Measurements from ENCODE around the gene RNF151. TPM values are rescaled to one million over a fixed set of nuclear protein-coding genes. Genes with fewer than 3 reads are reported as not detected.

Gene RNF151
- total RNA-seq, 1 donor from 2014 or later, result 0.24 TPM

DNA sequence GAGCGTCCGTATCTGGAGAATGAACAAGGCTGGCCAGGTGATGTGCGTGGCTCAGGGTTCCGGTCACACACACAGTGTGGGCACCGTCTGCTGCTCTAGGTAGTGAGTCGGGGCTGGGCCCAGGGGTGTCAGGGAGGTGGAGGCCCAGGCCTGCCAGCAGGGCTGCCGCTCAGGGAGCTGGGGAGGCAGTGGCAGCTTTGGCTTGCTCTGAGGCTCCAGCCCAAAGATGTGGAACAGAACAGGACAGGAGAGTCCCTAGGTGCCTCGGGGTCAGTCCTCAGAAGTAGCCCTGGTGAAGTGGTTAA lies 9.5 kb downstream of the RNF151 start:
- no peak for DNase-seq (ENCODE audit: low read depth)

- no peak for DNase-seq (ENCODE audit: low read depth)
Measured at GRCh38 chr16:1976951-1977874, 10.6 kb downstream of the RNF151 start.

GRCh38 chr16:1977875-1978268 lies 11.2 kb downstream of the RNF151 start:
- no peak for DNase-seq (ENCODE audit: low read depth)

DNA sequence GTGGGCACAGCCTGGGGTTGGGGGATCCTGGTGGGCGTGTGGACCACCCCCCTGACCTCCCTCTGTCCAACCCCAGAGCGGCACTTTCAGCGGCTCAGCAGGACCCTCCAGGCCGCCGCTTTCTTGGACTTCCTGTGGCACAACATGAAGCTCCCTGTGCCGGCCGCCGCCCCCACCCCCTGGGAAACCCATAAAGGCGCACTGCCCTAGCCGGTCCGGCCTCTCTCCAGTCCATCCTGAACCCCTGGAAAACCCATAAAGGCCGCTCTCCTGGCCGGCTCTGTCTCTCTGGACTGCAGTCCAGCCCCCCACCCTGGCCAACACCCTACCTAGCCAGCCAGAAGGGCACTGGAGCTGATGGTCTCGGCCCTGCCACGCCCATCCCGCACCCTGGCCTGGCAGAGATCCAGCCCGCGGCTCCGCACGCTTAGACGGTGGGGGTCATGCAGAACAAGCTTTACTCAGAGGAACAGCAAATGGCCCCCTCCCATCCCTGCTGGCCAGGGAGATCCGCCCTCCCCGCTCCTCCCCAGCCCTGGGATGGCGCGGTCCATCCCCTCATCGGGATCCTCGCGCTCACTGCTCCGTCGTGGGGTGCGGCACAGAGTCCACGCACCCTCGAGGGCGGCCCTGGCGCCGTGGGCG lies 11.9 kb downstream of the RNF151 start:
- DNase-seq (ENCODE audit: low read depth), result no peak

DNA sequence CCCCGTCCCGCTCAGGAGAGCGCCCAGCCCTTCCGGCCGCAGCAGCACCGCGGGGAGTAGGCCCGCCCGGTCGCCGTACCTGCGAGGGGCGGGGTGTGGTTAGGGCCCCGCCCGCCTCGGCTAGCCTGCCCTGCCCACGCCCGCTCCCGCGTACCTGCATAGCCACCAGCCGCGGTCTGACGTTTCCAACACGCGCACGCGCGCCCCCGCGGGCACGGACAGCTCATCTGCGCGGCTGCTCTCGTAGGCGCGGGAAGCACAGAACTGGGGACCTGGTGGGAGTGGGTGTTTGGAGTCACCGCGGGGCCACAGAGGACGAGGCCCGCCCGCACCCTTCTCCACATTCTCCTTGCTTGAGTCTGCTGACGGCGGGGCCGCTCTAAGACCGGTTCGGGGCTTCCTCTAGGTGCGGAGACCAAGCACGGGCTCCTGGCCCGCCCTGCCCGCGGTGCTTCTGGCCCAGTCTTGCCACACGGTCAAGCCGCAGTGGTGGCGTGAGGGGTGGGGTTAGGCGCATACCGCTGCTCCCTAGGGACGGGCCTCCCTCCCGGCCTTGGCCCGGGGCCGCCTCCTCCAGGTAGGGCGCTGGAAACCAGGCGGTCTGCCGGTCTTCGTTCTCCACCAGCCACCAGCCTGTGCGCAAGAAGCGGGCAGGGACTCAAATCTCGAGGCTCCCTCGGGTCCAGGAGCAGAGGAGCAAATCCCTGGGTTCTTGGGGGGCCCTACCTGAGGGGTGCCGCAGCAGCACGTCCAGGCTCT lies 12.8 kb downstream of the RNF151 start:
- DNase-seq (ENCODE audit: low read depth), result no peak

GRCh38 chr16:1980030-1980769 lies 13.5 kb downstream of the RNF151 start:
- DNase-seq (ENCODE audit: low read depth), result peak; percentile 79

GRCh38 chr16:1980770-1981087 lies 14.1 kb downstream of the RNF151 start:
- DNase-seq (ENCODE audit: low read depth), result no peak

GRCh38 chr16:1981398-1981836 lies 14.8 kb downstream of the RNF151 start, which contains the start of gene NOXO1:
TSS of gene NOXO1 (minus strand) at chr16:1981469. CDS start at chr16:1981179, 290 bp downstream.
- no peak for DNase-seq (ENCODE audit: low read depth)

DNA sequence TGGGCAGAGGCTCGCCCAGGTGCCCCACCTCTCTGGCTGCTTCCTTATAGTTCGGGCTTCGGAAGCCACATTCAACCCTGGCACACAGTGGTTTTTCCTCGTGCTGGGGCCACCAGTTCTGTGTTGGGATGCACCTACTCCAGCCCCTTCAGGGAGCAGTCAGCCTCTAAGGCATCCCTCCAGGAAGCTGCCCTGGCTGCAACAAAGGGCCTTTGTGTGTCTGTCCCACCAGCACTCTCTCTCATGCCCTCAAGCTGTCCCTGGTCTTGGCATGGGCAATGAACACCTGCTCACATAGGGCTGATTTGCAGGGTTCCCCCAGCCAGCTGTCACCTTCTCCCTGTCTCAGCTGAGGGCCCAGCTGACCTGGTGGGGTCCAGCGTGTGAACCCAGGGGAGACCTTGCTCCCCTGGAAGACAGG lies 15.4 kb downstream of the RNF151 start:
- DNase-seq (ENCODE audit: low read depth), result peak; percentile 94

DNA sequence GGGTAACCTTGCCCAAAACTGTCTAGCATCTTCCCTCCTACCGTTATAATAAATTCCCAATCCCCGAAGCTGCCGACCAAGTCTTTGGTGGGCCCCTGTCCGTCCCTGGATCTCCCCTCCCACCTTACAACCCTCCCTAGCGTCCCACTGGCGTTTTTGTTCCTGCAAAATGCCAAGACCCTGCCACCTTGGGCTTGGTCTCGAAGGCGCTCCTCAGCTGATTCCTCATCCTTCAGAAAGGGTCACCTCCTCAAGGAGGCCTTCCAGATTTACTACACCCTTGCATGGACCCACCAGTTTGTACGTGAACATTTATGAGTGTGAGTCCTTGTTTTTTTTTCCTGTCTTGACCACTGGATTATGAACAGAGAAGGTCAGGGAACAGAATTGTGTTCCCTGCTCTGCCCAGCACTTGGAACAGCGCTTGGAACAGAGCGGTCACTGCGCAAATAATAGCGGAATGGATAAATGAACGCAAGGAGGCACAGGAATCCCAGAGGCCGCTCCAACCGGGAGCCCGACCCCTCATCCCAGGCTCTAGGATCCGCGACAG lies 16.4 kb downstream of the RNF151 start:
- no peak for DNase-seq (ENCODE audit: low read depth)

DNA sequence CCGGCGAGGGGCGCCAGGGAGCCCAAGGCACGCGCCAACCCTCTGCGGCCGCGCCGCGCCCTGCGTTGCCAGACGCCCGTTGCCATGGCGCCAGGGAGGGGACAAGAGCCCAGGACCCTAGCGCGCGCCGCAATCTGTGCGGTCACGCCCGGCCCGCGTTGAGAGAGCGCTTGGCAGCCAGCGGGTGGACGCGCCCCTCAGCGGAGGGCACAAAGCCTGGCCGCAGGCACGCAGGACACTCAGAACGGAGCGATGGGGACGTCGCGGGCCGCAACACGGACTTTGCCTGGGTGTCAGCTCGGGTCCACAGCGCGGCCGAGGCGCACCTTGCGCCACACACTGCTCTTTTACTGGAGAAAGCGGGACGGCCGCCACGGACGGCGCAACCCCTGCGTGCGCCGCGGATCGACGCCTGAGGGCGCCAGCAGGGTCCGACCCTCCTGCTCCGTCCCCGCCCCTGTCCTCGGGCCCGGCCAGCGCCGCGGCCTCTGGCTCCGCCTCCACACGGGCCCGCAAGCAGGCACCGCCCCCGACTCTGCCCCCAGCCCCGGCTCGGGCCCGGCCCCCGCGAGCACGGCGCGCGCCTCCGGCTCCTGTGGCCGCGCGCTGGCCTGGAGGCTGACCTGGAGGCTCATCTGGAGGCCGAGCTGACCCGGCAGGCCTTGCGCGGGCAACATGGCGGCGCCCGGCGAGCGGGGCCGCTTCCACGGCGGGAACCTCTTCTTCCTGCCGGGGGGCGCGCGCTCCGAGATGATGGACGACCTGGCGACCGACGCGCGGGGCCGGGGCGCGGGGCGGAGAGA lies 17.1 kb downstream of the RNF151 start, which contains the start of gene GFER:
GFER (plus strand) TSS at position 650 of the 803 bp plus-strand sequence; CDS start at position 676, 26 bp downstream.
- DNase-seq (ENCODE audit: low read depth), result peak; percentile 94

- no peak for DNase-seq (ENCODE audit: low read depth)
Measured at GRCh38 chr16:1984347-1985225, 17.9 kb downstream of the RNF151 start.

GRCh38 chr16:1985466-1986150 lies 19.0 kb downstream of the RNF151 start:
- DNase-seq (ENCODE audit: low read depth), result no peak

DNA sequence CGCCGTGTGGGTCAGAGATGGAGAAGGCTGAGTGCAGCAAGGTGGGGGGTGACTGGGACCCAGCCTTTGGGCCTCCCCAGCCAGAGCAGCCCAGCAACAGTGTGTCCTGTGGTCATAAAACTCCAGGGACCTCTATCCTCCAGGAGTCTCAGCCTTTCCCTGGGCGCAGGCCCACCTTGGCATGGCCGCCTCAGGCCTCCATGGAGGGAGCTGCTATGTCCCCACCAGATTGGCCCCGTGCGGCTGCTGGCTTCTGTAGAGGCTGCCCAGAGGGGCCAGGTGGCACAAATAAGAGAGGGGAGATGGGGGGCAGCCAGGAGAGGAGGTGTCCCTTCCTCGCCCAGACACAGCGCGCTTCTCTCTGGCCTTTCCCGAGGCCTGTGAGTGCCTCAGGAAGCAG lies 20.5 kb downstream of the RNF151 start:
- no peak for DNase-seq (ENCODE audit: low read depth)

DNA sequence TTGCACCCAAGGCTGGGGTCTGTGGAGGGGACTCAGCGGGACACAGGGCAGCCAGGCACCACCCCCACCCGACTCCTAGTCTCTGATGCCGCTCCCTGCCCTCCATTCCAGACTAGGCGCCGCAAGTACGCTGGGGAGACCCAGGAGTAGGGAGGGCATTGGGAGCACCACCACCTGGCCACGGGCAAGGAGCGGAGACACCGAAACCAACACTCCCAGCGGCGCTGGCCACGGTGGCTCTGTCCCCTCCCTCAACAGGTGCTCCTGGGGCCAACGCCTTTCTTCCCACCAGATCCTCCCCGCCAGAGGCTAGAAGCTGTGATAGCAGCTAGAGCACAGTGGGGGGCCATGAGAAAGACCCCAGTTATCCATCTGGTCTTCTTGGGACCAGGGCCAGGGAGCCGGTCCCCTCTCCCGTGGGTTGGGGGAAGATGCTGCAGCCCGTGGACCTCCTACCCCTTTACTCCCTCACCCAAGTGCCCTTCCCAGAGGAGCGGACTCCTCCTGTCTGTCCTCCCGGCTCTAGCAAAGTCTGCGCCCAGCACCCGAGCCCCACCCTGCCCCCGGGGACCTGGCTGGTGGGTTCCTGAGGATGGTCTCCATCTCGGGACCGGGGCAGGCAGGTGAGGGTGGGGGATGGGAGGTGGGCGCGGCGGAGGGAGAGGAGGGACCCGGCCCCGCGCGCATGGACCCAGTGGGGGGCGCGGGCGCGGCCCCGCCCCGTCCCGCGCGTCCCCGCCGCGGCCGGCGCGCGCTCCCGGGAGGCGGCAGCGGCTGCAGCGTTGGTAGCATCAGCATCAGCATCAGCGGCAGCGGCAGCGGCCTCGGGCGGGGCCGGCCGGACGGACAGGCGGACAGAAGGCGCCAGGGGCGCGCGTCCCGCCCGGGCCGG lies 22.8 kb downstream of the RNF151 start, which contains the start of gene SYNGR3:
SYNGR3 (plus strand) TSS at position 762 of the 892 bp plus-strand sequence. CDS start 133 bp downstream, outside the sequence.
- no peak for DNase-seq (ENCODE audit: low read depth)

GRCh38 chr16:1990101-1990350 lies 23.4 kb downstream of the RNF151 start:
- DNase-seq (ENCODE audit: low read depth), result no peak

DNA sequence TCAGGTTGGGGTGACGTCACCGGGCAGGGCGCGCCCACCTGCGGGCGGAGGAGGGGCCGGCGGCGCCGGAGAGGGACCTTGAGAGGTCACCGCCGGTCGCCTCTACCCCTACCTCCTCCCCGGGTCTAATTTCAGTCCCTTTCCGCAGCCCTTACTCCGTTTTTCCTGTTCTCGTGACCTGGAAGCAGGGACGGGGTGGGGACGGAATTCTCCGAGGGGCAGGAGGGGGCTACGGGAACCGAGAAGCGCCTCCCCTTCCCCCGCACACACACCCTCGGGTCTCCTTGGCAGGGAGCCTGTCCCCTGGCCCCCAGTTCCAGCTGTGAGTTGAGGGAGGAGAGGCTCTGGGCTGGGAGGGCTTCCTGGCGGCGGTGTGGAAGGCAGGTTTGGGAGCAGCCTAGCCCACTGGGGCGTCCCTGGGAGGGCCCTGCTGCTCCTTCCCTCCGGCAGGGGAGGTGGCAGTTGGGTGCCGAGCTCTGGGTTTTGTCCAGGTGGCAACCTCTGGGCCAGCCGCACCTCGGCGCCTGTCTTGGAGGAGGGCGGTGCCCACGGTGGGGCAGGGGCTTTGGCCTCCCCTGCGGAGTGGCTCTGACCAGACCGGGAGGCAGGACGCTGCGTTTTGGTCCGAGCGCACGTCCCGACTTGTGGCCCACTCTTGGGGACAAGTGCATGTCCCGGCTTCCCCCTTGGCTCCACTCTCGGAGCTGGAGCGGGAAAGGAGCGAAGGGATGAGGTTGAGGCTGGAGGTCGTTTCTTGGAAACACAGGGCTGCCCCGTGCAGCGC lies 23.9 kb downstream of the RNF151 start:
- DNase-seq (ENCODE audit: low read depth), result no peak

Data from myocyte (in vitro differentiated cells).